ENCODE measurements around the gene SSC4D. TPM values are rescaled to one million over a fixed set of nuclear protein-coding genes. Genes with fewer than 3 reads are reported as not detected.
A peak's percentile ranks its signal among the peaks of the same experiment; 100 is the strongest.

Gene SSC4D
- total and polyA plus RNA-seq, 9 of the 15 experiments (the other 6 are each of a cell fraction or from before 2014, with no cell fraction given) = 0.06 to 1.1 (median 0.85) TPM; not detected in 1

DNA sequence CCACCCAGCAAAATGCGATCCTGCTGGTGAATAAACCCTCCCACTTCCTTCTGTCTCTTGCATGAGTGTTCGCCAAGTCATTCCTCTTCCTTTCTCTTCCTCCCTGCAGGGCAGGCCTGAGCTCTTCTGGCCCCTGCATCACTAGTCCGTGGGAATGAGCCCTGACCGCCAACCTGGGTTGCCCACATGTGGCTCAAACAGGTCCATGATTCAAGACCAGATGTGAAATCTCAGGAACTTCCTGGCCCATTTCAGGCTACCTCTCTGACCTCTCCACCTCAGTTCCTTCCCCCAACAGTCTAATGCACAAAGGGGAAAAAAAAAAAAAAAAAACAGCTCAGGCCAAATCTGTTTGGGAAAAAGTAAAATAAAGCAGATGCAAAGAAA lies 45.3 kb downstream of the SSC4D start (continued):
- TF ChIP-seq, protein P1, sequence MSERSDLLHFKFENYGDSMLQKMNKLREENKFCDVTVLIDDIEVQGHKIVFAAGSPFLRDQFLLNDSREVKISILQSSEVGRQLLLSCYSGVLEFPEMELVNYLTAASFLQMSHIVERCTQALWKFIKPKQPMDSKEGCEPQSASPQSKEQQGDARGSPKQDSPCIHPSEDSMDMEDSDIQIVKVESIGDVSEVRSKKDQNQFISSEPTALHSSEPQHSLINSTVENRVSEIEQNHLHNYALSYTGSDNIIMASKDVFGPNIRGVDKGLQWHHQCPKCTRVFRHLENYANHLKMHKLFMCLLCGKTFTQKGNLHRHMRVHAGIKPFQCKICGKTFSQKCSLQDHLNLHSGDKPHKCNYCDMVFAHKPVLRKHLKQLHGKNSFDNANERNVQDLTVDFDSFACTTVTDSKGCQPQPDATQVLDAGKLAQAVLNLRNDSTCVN (CRISPR knock-in tag; IDR thresholded peaks at IDR 0.05) = no peak
- TF ChIP-seq PTRF (tag; IDR thresholded peaks at IDR 0.05) = no peak
- no peak for TF ChIP-seq PURB (CRISPR knock-in tag; IDR thresholded peaks at IDR 0.05; ENCODE audit: low read depth)
- TF ChIP-seq OTX1 (CRISPR knock-in tag; IDR thresholded peaks at IDR 0.05) = no peak
- no peak for TF ChIP-seq ESRRA (IDR thresholded peaks at IDR 0.05; ENCODE audit: borderline replicate concordance, low read depth)
- no peak for TF ChIP-seq NBN (IDR thresholded peaks at IDR 0.05; ENCODE audit: low read depth)
- no peak for TF ChIP-seq ZNF384 (IDR thresholded peaks at IDR 0.05; ENCODE audit: low read depth, low read length)
- TF ChIP-seq SMARCA4 (IDR thresholded peaks at IDR 0.05) = no peak
- TF ChIP-seq MCM7 (IDR thresholded peaks at IDR 0.05) = no peak
- TF ChIP-seq ZNF24 (IDR thresholded peaks at IDR 0.05) = no peak
- 0 out of 2 replicates have a peak, but pooled peaks have one; percentile 54 for TF ChIP-seq GATAD2A (IDR thresholded peaks at IDR 0.05)
- TF ChIP-seq ZNF311 (CRISPR knock-in tag; IDR thresholded peaks at IDR 0.05) = no peak
- TF ChIP-seq POLR2H (tag; IDR thresholded peaks at IDR 0.05; ENCODE audit: low read depth) = no peak
- TF ChIP-seq U2AF1 (optimal IDR thresholded peaks at IDR 0.05; ENCODE audit: low read depth, low read length) = no peak
- no peak for TF ChIP-seq CCAR2 (IDR thresholded peaks at IDR 0.05; ENCODE audit: low read depth, low read length)
- no peak for TF ChIP-seq KDM4B (IDR thresholded peaks at IDR 0.05; ENCODE audit: borderline replicate concordance in 2 of 2, low read depth in 1 of 2)
- TF ChIP-seq GABPB1 (CRISPR knock-in tag; IDR thresholded peaks at IDR 0.05) = peak; percentile 22; the same call in 1 of the 2 replicates
- TF ChIP-seq, protein P2, sequence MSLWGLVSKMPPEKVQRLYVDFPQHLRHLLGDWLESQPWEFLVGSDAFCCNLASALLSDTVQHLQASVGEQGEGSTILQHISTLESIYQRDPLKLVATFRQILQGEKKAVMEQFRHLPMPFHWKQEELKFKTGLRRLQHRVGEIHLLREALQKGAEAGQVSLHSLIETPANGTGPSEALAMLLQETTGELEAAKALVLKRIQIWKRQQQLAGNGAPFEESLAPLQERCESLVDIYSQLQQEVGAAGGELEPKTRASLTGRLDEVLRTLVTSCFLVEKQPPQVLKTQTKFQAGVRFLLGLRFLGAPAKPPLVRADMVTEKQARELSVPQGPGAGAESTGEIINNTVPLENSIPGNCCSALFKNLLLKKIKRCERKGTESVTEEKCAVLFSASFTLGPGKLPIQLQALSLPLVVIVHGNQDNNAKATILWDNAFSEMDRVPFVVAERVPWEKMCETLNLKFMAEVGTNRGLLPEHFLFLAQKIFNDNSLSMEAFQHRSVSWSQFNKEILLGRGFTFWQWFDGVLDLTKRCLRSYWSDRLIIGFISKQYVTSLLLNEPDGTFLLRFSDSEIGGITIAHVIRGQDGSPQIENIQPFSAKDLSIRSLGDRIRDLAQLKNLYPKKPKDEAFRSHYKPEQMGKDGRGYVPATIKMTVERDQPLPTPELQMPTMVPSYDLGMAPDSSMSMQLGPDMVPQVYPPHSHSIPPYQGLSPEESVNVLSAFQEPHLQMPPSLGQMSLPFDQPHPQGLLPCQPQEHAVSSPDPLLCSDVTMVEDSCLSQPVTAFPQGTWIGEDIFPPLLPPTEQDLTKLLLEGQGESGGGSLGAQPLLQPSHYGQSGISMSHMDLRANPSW (CRISPR knock-in tag; IDR thresholded peaks at IDR 0.05) = no peak
- TF ChIP-seq ELF4 (CRISPR knock-in tag; IDR thresholded peaks at IDR 0.05) = no peak
- TF ChIP-seq ZNF282 (CRISPR knock-in tag; IDR thresholded peaks at IDR 0.05) = no peak
- TF ChIP-seq ZNF263 (CRISPR knock-in tag; IDR thresholded peaks at IDR 0.05; ENCODE audit: borderline replicate concordance) = no peak
- no peak for TF ChIP-seq WHSC1 (IDR thresholded peaks at IDR 0.05; ENCODE audit: low read length)
- no peak for TF ChIP-seq CHD2 (IDR thresholded peaks at IDR 0.05; ENCODE audit: low read depth, low read length)
- peak; percentile 6; the same call in 1 of the 2 replicates for TF ChIP-seq L3MBTL2 (IDR thresholded peaks at IDR 0.05)
- no peak for TF ChIP-seq TARDBP (IDR thresholded peaks at IDR 0.05)
- no peak for TF ChIP-seq NCOA4 (IDR thresholded peaks at IDR 0.05; ENCODE audit: partially characterized antibody)
- TF ChIP-seq ETV1 (tag; conservative IDR thresholded peaks at IDR 0.05; ENCODE audit: low read depth) = peak; percentile 15; the same call in 1 of the 2 replicates
- no peak for TF ChIP-seq ADNP (tag; IDR thresholded peaks at IDR 0.05)
- no peak for TF ChIP-seq KDM5B (IDR thresholded peaks at IDR 0.05; ENCODE audit: insufficient replicate concordance, low read depth, low read length)
- TF ChIP-seq YY1 (IDR thresholded peaks at IDR 0.05; ENCODE audit: borderline replicate concordance in 1 of 3, control insufficient read depth in 1 of 3, extremely low read depth in 1 of 3, insufficient read depth in 3 of 3, insufficient read length in 1 of 3, insufficient replicate concordance in 2 of 3, low read depth in 1 of 3, low read length in 2 of 3) = no peak

All from K562 (cell line).